HG03097 (cell line): ENCODE data around the gene DHRS12.

Experiments
- ATAC-seq: cut with Tn5 transposase; IDR thresholded peaks from one replicate; pipeline ENCODE4 v1.9.1; 2021; ENCODE audit not compliant: unreplicated experiment, low FRiP score

Gene DHRS12

DNA sequence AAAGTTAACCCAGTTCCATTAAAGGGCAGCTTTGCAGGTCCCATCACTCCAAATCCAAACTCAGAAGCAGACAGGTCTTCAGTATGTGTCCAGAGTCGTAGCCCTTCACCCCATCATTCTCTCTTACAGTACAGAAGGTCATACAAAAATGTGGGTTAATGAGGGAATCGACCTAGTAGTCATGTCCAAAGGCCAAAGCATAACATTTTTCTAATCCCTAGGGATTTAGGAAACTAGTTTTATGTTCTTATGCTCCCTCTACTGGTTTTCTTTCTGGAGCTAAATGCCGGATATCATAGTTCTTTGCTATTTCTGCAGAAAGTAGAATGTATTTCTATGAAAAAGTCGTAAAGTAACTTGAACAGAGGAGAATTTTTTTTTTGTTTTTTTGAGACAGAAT lies 72.2 kb downstream of the DHRS12 start:
- no peak for ATAC-seq

DNA sequence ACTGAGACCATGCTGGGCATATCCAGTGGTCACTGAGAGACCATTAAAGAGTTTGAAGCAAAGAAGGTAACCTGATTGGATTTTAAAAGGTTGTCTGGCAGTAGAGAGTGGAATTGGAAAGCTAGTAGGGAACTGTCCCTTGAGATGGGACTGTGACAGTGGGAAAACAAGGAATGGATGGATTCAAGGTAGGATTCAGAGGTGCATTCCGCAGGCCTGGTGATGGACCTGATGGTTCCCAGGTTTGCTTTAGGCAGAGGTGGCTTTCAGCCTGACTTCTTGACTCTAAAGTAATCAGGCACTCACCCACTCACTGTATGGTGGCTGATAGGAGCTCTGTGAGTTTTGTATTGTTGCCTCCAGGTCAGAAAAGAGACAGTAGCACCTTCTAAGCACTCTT lies 73.0 kb downstream of the DHRS12 start:
- ATAC-seq = no peak

DNA sequence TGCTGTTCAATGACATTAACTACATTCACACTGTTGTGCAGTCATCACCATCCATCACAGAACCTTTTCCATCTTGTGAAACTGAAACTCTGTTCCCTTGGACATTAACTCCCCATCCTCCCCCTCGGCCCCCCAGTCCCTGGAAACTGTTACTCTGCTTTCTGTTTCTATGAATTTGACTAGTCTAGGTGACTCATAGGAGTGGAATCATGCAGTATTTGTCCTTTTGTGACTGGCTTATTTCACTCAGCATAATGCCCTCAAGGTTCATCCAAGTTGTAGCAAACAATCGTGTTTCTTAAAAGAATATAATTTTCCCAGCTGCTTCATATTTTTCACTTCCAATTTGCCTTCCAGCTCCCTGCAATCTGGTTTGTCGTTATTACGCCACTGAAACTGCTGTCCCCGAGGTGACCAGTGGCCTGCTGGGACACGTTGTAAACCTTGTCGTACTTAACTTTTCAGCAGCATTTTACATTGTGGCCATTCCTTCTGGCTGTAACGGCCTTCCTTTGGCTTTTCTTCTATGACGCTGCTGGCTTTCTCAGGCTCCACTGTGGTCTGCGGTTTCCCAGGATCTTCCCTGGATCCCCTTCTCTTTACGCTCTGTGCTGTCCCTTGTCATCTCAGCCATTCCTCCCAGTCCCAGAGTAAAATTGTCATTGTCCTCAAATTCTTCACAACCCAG lies 74.0 kb downstream of the DHRS12 start:
- no peak for ATAC-seq

DNA sequence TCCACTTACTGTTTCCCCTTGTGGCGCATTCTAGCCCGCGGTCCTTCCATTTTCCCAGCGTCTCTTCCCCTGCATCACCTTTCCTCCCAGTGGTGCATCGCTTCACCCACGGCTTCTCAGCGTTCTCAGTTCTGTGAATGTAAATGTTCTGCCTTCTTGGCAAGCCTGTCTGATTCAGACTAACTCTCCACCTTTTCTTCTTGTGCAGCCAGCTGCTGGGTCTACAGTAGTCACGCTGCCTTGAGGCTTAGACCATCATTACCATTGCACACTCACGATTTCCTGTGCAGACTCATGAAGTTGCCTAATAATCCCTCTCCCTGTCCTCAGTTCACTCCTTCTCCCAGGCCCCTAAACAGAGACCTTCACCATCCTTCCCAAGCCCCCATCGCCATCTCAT lies 75.0 kb downstream of the DHRS12 start:
- ATAC-seq = no peak

DNA sequence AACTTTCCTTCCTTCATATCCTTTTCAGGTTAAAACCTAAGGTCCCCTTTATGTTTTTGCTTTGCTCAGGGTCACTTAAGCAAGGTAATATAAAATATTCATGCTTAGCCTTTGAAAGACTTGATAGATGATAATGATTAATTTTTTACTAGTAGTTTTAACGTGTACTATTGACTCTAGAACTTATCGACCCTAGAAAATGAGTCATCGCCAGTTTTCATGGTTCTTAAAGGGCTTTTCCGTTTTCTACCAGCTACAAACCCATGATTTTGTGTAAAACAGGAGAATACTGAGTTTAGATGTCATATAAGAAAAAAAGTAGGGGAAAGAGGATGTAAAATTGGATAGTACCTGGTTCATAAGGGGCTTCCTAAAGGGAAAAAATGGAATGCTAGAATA lies 75.7 kb downstream of the DHRS12 start:
- ATAC-seq = no peak

DNA sequence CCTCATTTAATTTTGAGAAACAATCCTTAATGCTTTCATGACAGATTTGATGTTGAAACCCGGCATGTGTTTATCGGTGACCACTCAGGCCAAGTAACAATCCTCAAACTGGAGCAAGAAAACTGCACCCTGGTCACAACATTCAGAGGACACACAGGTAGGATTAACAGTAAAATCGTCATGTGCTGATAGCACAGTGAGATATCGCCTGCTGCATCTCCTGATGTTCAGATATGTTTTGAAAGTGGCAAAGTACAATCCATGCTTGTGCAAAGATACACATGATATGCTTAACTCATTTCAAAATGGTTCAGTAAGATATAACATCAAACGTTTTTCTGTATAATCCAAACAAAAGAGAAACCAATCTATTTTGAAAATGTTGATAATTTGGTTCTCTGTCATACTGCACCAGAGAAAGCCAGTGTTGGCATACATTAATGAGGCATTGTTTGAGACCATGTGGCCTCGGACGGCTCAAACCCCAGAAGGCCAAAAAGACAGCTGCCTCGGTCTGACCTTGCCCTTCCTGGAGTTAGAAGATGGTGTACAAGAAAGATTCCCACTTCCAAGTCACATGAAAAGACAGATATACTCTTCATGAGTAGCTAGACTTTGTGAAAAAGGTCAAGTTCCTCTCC lies 76.2 kb downstream of the DHRS12 start:
- no peak for ATAC-seq

DNA sequence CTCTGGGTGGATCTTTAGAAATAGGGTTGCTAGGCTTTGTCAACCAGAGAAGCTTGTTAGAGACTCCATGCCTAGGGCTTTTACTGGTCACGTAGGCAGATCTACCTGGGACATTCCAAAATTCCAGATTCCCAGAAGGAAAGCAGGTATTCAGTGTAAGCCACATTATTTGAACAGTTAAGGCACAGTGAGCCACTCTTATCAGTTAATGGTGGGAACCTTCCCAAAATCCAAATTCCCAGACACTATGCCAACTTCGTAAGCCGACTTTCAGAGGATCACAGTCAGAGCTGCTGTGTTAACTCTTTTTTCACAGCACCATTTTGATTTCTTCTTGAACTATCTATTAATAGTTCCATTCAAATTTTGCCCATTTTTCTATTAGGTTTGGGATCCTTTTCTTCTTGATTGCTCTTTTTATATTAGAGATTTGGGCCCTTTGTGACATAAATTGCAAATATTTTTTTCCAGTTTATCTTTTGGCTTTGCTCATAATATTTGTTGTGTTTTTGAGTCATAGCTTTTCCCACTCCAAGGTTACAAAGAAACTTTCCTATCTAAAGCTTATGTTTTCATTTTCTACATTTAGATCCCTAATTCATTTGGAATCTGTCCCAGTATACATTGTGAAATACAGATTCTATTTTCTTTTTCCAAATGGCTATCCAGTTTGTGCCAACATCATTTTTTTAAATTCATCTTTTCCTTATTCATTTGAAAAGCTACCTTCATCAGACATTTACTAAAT lies 77.3 kb downstream of the DHRS12 start:
- no peak for ATAC-seq

DNA sequence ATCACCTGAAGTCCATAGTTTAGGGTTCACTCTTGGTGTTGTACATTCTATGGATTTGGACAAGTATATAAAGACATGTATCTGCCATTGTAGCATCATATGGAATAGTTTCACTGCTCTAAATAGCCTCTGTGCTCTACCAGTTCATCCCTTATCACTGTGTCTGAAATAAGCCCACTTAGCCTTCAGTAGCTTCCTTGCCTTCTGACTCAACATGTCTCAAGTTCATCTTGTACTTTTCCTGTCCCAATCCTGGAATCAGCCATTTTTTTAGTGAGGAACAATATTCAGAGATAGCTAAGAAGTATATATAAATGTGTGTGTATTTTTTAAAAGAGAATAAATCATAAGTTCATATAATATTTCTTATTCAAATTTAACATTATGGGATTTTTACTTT lies 79.2 kb downstream of the DHRS12 start:
- no peak for ATAC-seq

DNA sequence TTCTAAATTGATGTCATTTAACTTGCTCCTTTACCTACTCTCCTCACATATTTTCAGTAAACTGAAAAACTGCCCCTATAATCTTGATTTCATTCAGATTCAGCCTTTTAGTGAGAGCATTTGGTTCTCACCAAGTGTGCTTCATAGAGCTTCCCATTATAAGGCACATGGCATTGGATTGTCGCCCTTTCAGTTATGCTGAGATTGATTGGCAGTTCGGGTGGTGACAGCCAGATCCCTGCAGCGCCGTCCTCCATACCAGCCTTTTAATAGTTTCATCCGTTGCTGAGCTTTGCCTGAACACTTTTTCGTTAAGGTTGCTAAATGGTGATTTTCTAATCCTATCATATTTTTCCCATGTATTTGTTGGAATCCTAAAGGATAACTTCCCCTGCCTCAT lies 80.4 kb downstream of the DHRS12 start:
- no peak for ATAC-seq

DNA sequence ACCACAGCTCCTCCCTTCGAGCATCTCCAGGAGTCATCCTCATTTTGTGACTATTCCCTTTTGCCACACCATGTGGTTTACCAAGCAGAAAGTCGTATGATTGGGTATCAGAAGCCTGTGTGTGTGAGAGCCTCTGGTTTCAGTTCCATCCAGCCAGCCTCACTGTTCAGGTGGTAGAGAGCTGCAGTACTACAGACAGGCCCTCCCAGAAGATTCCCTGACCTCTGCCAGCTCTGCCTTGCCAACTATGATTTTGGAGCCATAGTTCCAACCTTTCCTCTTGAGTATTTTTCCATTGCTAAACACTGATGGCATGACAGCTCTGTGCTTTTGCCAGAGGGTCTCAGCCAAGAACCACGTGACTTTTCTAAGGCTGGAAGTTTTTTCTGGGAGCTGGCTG lies 82.5 kb downstream of the DHRS12 start:
- no peak for ATAC-seq

DNA sequence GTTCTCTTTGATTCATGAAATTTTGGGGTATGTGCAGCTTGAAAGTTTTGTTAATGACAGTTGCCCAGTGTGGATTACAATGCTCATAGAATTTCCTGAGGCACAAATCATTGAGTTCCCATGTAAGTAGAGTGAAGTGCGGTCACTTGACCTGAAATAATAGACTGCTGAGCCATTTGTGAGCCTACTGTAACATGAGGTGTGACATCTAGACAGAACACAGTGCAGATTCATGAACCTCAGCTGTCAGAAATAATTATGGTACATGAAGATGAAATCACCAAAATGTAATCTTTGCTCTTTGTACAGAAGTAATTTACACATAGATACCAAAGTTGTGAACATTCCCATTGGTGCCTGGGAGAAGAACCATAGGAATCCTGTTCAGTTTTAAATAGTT lies 84.6 kb downstream of the DHRS12 start:
- ATAC-seq = no peak
